GM12872 (cell line): Measurements from ENCODE around the gene MT1M.

Experiments
- CTCF ChIP-seq: IDR thresholded peaks from 3 replicates; pipeline ENCODE4 v1.5.1; 2011; ENCODE audit warnings: low read depth, mild to moderate bottlenecking, low read length, moderate library complexity; ENCODE audit not compliant: insufficient read depth

MT1M gene

GRCh38 chr16:56610017-56610608 lies 22.3 kb upstream of the MT1M start:
- TF ChIP-seq CTCF = no peak

- no peak for TF ChIP-seq CTCF
These were observed 21.8 kb upstream of the MT1M start for GRCh38 chr16:56610609-56611111.

GRCh38 chr16:56611281-56611833 lies 21.1 kb upstream of the MT1M start:
- no peak for TF ChIP-seq CTCF

- no peak for TF ChIP-seq CTCF
These were observed 18.8 kb upstream of the MT1M start for GRCh38 chr16:56613706-56614105.

- TF ChIP-seq CTCF = no peak
These were observed 17.9 kb upstream of the MT1M start for GRCh38 chr16:56614549-56614991.

GRCh38 chr16:56615353-56615752 lies 17.1 kb upstream of the MT1M start:
- no peak for TF ChIP-seq CTCF

- no peak for TF ChIP-seq CTCF
These were observed 15.7 kb upstream of the MT1M start for GRCh38 chr16:56616608-56617211.
